GM04503 (cell line): ENCODE measurements around the gene NLGN2.
"Not testable (repeated sequence)": the region's sequence is repeated elsewhere in the genome, so short reads cannot be mapped to it uniquely, and the experiment has no call there.

Experiments used
- DNase-seq: peaks from one replicate; pipeline ENCODE4 v3.0.0-alpha.2; 2012; ENCODE audit warnings: low read depth

NLGN2 gene

GRCh38 chr17:7407485-7408251 lies at the start of gene NLGN2:
Gene NLGN2, plus strand, starts transcription at chr17:7407845. Its CDS starts 411 bp downstream, at chr17:7408256.
- no peak for DNase-seq

- no peak for DNase-seq
Measured at GRCh38 chr17:7361906-7362305, 45.7 kb upstream of the NLGN2 start.

- DNase-seq, result no peak
Measured at GRCh38 chr17:7363311-7363710, 44.3 kb upstream of the NLGN2 start.

- DNase-seq, result not testable (repeated sequence)
Measured at GRCh38 chr17:7365963-7366362, 41.7 kb upstream of the NLGN2 start.

GRCh38 chr17:7367083-7367482 lies 40.6 kb upstream of the NLGN2 start:
- no peak for DNase-seq

- DNase-seq, result no peak
Measured at GRCh38 chr17:7367918-7368598, 39.6 kb upstream of the NLGN2 start.

- not testable (repeated sequence) for DNase-seq
Measured at GRCh38 chr17:7368599-7368994, 39.0 kb upstream of the NLGN2 start.

- no peak for DNase-seq
Measured at GRCh38 chr17:7369825-7370224, 37.8 kb upstream of the NLGN2 start.

GRCh38 chr17:7370853-7371252 lies 36.8 kb upstream of the NLGN2 start:
- no peak for DNase-seq

GRCh38 chr17:7374353-7374752 lies 33.3 kb upstream of the NLGN2 start:
- DNase-seq, result no peak

GRCh38 chr17:7379134-7379533 lies 28.5 kb upstream of the NLGN2 start:
- no peak for DNase-seq

GRCh38 chr17:7380321-7380720 lies 27.3 kb upstream of the NLGN2 start:
- no peak for DNase-seq

- DNase-seq, result no peak
Measured at GRCh38 chr17:7380855-7381683, 26.6 kb upstream of the NLGN2 start, which contains the start of gene TNK1. Gene TNK1, plus strand, starts transcription at chr17:7381089. Its CDS starts 1,838 bp downstream, at chr17:7382927.

GRCh38 chr17:7382901-7383300 lies 24.7 kb upstream of the NLGN2 start:
- no peak for DNase-seq

GRCh38 chr17:7383371-7383741 lies 24.3 kb upstream of the NLGN2 start:
- DNase-seq, result no peak

GRCh38 chr17:7383742-7384488 lies 23.7 kb upstream of the NLGN2 start:
- no peak for DNase-seq

- no peak for DNase-seq
Measured at GRCh38 chr17:7384489-7385081, 23.1 kb upstream of the NLGN2 start.

- no peak for DNase-seq
Measured at GRCh38 chr17:7388856-7389255, 18.8 kb upstream of the NLGN2 start.

- no peak for DNase-seq
Measured at GRCh38 chr17:7389924-7390910, 17.4 kb upstream of the NLGN2 start.

GRCh38 chr17:7391307-7391706 lies 16.3 kb upstream of the NLGN2 start:
- no peak for DNase-seq
